ENCODE results near the gene RCOR3.

Gene RCOR3

GRCh38 chr1:211339631-211340041 is 80.5 kb downstream of the RCOR3 start:
- H3K4me3 ChIP-seq (ENCODE audit: control insufficient read depth, low read depth, low read length): no peak overlapping the region
- DNase-seq (ENCODE audit: low read depth): no peak
- no peak for TF ChIP-seq CTCF (IDR thresholded peaks at IDR 0.05; ENCODE audit: control insufficient read depth, insufficient read depth, low read depth, low read length, missing control alignments)

GRCh38 chr1:211340622-211341507 is 81.7 kb downstream of the RCOR3 start:
- DNase-seq (ENCODE audit: low read depth): no peak
- no peak overlapping the region for H3K4me3 ChIP-seq (ENCODE audit: control insufficient read depth, low read depth, low read length)
- no peak for TF ChIP-seq CTCF (IDR thresholded peaks at IDR 0.05; ENCODE audit: control insufficient read depth, insufficient read depth, low read depth, low read length, missing control alignments)

GRCh38 chr1:211341999-211342398 is 82.8 kb downstream of the RCOR3 start:
- H3K4me3 ChIP-seq (ENCODE audit: control insufficient read depth, low read depth, low read length): no peak overlapping the region
- no peak for DNase-seq (ENCODE audit: low read depth)
- no peak for TF ChIP-seq CTCF (IDR thresholded peaks at IDR 0.05; ENCODE audit: control insufficient read depth, insufficient read depth, low read depth, low read length, missing control alignments)

GRCh38 chr1:211343607-211344006 is 84.4 kb downstream of the RCOR3 start:
- no peak for TF ChIP-seq CTCF (IDR thresholded peaks at IDR 0.05; ENCODE audit: control insufficient read depth, insufficient read depth, low read depth, low read length, missing control alignments)
- no peak for DNase-seq (ENCODE audit: low read depth)
- no peak overlapping the region for H3K4me3 ChIP-seq (ENCODE audit: control insufficient read depth, low read depth, low read length)

GRCh38 chr1:211344152-211344618 is 85.0 kb downstream of the RCOR3 start:
- no peak overlapping the region for H3K4me3 ChIP-seq (ENCODE audit: control insufficient read depth, low read depth, low read length)
- no peak for TF ChIP-seq CTCF (IDR thresholded peaks at IDR 0.05; ENCODE audit: control insufficient read depth, insufficient read depth, low read depth, low read length, missing control alignments)
- DNase-seq (ENCODE audit: low read depth): no peak

- no peak for DNase-seq (ENCODE audit: low read depth)
Measured at GRCh38 chr1:211345719-211346118, 86.6 kb downstream of the RCOR3 start.

More at GRCh38 chr1:211345719-211346118, 86.6 kb downstream of the RCOR3 start:
- no peak overlapping the region for H3K4me3 ChIP-seq (ENCODE audit: control insufficient read depth, low read depth, low read length)
- no peak for TF ChIP-seq CTCF (IDR thresholded peaks at IDR 0.05; ENCODE audit: control insufficient read depth, insufficient read depth, low read depth, low read length, missing control alignments)

Measured in AG09309 (cell line).